Measurements from ENCODE around the gene NPLOC4. TPM values are rescaled to one million over a fixed set of nuclear protein-coding genes. Genes with fewer than 3 reads are reported as not detected.

NPLOC4 gene
- total and polyA plus RNA-seq, 2 of the 13 experiments (the other 11 are each of a cell fraction or from before 2014, with no cell fraction given) = 57.0 to 97.0 TPM

DNA sequence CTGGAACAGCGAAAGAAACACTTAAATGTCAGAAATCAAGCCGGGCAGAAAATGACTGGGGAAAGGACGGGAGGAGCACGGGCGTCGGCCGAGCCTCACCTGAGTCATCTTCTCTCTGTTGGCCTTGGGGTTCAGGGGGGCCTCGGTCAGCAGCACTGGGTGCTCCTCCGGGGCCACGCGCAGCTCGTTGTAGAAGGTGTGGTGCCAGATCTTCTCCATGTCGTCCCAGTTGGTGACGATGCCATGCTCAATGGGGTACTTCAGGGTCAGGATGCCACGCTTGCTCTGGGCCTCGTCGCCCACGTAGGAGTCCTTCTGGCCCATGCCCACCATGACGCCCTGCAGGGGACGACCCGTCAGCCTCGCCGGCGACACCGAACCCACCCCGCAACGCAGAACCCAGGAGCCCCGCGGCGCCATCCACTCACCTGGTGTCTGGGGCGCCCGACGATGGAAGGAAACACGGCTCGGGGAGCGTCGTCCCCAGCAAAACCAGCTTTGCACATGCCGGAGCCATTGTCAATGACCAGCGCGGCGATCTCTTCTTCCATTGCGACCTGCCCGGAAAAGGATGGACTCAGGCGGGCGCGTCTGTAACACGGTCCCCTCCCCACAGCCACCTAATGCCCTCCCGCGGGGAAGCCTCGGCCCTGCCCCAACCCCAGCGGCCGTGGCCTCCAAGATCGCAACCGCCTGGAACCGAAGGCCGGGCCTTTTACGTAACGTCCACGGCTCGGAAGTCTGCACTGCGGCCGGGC is 124.9 kb downstream of the NPLOC4 start (continued):
- TF ChIP-seq, protein P1, sequence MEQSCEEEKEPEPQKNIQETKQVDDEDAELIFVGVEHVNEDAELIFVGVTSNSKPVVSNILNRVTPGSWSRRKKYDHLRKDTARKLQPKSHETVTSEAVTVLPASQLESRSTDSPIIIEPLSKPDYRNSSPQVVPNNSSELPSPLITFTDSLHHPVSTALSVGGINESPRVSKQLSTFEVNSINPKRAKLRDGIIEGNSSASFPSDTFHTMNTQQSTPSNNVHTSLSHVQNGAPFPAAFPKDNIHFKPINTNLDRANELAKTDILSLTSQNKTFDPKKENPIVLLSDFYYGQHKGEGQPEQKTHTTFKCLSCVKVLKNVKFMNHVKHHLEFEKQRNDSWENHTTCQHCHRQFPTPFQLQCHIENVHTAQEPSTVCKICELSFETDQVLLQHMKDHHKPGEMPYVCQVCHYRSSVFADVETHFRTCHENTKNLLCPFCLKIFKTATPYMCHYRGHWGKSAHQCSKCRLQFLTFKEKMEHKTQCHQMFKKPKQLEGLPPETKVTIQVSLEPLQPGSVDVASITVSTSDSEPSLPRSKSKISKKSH (CRISPR knock-in tag; IDR thresholded peaks at IDR 0.05; ENCODE audit: borderline replicate concordance) = no peak
- TF ChIP-seq ZFP62 (CRISPR knock-in tag; IDR thresholded peaks at IDR 0.05) = no peak
- TF ChIP-seq, protein P2, sequence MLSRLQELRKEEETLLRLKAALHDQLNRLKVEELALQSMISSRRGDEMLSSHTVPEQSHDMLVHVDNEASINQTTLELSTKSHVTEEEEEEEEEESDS (CRISPR knock-in tag; IDR thresholded peaks at IDR 0.05; ENCODE audit: borderline replicate concordance) = no peak
- TF ChIP-seq ZNF747 (CRISPR knock-in tag; IDR thresholded peaks at IDR 0.05; ENCODE audit: borderline replicate concordance) = peak; percentile 54; the same call in 1 of the 2 replicates
- TF ChIP-seq MIER3 (CRISPR knock-in tag; IDR thresholded peaks at IDR 0.05; ENCODE audit: borderline replicate concordance) = no peak
- peak; percentile 20; the same call in 1 of the 2 replicates for TF ChIP-seq SPEN (CRISPR knock-in tag; IDR thresholded peaks at IDR 0.05; ENCODE audit: low read depth)
- TF ChIP-seq NCOA2 (CRISPR knock-in tag; IDR thresholded peaks at IDR 0.05) = no peak
- TF ChIP-seq, protein P3, sequence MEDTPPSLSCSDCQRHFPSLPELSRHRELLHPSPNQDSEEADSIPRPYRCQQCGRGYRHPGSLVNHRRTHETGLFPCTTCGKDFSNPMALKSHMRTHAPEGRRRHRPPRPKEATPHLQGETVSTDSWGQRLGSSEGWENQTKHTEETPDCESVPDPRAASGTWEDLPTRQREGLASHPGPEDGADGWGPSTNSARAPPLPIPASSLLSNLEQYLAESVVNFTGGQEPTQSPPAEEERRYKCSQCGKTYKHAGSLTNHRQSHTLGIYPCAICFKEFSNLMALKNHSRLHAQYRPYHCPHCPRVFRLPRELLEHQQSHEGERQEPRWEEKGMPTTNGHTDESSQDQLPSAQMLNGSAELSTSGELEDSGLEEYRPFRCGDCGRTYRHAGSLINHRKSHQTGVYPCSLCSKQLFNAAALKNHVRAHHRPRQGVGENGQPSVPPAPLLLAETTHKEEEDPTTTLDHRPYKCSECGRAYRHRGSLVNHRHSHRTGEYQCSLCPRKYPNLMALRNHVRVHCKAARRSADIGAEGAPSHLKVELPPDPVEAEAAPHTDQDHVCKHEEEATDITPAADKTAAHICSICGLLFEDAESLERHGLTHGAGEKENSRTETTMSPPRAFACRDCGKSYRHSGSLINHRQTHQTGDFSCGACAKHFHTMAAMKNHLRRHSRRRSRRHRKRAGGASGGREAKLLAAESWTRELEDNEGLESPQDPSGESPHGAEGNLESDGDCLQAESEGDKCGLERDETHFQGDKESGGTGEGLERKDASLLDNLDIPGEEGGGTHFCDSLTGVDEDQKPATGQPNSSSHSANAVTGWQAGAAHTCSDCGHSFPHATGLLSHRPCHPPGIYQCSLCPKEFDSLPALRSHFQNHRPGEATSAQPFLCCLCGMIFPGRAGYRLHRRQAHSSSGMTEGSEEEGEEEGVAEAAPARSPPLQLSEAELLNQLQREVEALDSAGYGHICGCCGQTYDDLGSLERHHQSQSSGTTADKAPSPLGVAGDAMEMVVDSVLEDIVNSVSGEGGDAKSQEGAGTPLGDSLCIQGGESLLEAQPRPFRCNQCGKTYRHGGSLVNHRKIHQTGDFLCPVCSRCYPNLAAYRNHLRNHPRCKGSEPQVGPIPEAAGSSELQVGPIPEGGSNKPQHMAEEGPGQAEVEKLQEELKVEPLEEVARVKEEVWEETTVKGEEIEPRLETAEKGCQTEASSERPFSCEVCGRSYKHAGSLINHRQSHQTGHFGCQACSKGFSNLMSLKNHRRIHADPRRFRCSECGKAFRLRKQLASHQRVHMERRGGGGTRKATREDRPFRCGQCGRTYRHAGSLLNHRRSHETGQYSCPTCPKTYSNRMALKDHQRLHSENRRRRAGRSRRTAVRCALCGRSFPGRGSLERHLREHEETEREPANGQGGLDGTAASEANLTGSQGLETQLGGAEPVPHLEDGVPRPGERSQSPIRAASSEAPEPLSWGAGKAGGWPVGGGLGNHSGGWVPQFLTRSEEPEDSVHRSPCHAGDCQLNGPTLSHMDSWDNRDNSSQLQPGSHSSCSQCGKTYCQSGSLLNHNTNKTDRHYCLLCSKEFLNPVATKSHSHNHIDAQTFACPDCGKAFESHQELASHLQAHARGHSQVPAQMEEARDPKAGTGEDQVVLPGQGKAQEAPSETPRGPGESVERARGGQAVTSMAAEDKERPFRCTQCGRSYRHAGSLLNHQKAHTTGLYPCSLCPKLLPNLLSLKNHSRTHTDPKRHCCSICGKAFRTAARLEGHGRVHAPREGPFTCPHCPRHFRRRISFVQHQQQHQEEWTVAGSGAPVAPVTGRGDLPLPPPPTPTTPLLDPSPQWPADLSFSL (CRISPR knock-in tag; IDR thresholded peaks at IDR 0.05) = no peak
- peak; percentile 22; the same call in 1 of the 2 replicates for TF ChIP-seq ZNF777 (CRISPR knock-in tag; IDR thresholded peaks at IDR 0.05)
- TF ChIP-seq SMARCC2 (IDR thresholded peaks at IDR 0.05) = no peak
- no peak for TF ChIP-seq PHF5A (CRISPR knock-in tag; IDR thresholded peaks at IDR 0.05; ENCODE audit: low read depth, unreplicated experiment)
- TF ChIP-seq ISX (CRISPR knock-in tag; conservative IDR thresholded peaks at IDR 0.05) = no peak
- TF ChIP-seq, protein P4, sequence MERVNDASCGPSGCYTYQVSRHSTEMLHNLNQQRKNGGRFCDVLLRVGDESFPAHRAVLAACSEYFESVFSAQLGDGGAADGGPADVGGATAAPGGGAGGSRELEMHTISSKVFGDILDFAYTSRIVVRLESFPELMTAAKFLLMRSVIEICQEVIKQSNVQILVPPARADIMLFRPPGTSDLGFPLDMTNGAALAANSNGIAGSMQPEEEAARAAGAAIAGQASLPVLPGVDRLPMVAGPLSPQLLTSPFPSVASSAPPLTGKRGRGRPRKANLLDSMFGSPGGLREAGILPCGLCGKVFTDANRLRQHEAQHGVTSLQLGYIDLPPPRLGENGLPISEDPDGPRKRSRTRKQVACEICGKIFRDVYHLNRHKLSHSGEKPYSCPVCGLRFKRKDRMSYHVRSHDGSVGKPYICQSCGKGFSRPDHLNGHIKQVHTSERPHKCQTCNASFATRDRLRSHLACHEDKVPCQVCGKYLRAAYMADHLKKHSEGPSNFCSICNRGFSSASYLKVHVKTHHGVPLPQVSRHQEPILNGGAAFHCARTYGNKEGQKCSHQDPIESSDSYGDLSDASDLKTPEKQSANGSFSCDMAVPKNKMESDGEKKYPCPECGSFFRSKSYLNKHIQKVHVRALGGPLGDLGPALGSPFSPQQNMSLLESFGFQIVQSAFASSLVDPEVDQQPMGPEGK (CRISPR knock-in tag; IDR thresholded peaks at IDR 0.05) = no peak
- no peak for TF ChIP-seq KLF11 (CRISPR knock-in tag; IDR thresholded peaks at IDR 0.05)
- TF ChIP-seq, protein P5, sequence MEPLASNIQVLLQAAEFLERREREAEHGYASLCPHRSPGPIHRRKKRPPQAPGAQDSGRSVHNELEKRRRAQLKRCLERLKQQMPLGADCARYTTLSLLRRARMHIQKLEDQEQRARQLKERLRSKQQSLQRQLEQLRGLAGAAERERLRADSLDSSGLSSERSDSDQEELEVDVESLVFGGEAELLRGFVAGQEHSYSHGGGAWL (CRISPR knock-in tag; IDR thresholded peaks at IDR 0.05) = no peak
- TF ChIP-seq ZNF674 (CRISPR knock-in tag; IDR thresholded peaks at IDR 0.05; ENCODE audit: low read depth) = peak; percentile 68; the same call in 1 of the 2 replicates
- TF ChIP-seq SOX6 (IDR thresholded peaks at IDR 0.05) = no peak
- TF ChIP-seq SOX6 (CRISPR knock-in tag; IDR thresholded peaks at IDR 0.05) = no peak
- no peak; the same call in 1 of the 2 replicates for TF ChIP-seq ZNF274 (CRISPR knock-in tag; IDR thresholded peaks at IDR 0.05)
- TF ChIP-seq ASH2L (IDR thresholded peaks at IDR 0.05; ENCODE audit: insufficient read length, low read depth, low read length) = peak; percentile 63

All from HepG2 (cell line).